Adrenal gland (tissue), 5 donors: ENCODE measurements around the gene MOB3B.

Experiments
- POLR2A ChIP-seq, 2 donors: fragments of 450-650 bp; IDR thresholded peaks; one replicate each; pipeline ENCODE4 v1.6.1; 2017; ENCODE audit warnings: antibody characterized with exemption in 2 of 2, mild to moderate bottlenecking in 2 of 2, moderate library complexity in 1 of 2
- TF ChIP-seq, protein P1 (sequence below), 6 experiments: fragments of 450-650 bp in 4 of 6; fragments of 200-600 bp in 2 of 6; sonication (generic) in 1 of 6; IDR thresholded peaks; 1 replicate in 5 of 6; 2 replicates in 1 of 6; pipeline versions ENCODE4 v1.5.1 to v1.8.0; 2016 to 2021; ENCODE audit warnings: antibody characterized with exemption in 6 of 6, mild to moderate bottlenecking in 2 of 6, moderate library complexity in 1 of 6
- donor health status: DM: no; HTN: no; CAD: no.

GRCh38 chr9:27462434-27462833, 67.2 kb downstream of the MOB3B start:
- TF ChIP-seq, protein P1, sequence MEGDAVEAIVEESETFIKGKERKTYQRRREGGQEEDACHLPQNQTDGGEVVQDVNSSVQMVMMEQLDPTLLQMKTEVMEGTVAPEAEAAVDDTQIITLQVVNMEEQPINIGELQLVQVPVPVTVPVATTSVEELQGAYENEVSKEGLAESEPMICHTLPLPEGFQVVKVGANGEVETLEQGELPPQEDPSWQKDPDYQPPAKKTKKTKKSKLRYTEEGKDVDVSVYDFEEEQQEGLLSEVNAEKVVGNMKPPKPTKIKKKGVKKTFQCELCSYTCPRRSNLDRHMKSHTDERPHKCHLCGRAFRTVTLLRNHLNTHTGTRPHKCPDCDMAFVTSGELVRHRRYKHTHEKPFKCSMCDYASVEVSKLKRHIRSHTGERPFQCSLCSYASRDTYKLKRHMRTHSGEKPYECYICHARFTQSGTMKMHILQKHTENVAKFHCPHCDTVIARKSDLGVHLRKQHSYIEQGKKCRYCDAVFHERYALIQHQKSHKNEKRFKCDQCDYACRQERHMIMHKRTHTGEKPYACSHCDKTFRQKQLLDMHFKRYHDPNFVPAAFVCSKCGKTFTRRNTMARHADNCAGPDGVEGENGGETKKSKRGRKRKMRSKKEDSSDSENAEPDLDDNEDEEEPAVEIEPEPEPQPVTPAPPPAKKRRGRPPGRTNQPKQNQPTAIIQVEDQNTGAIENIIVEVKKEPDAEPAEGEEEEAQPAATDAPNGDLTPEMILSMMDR (IDR thresholded peaks at IDR 0.05): no peak
- TF ChIP-seq POLR2A (IDR thresholded peaks at IDR 0.05): no peak
